IMR-90 (cell line): ENCODE results near the gene LLCFC1. TPM values are rescaled to one million over a fixed set of nuclear protein-coding genes. Genes with fewer than 3 reads are reported as not detected.

Experiments used
- ATAC-seq: fragments of 200-7000 bp; cut with Tn5 transposase; 2 replicates; pipeline ENCODE4 v1.9.1; 2020; ENCODE audit warnings: low read depth, mild to moderate bottlenecking, moderate library complexity
- BruUV-seq: library from RNA; stranded (reverse); fragments of 400-500 nt; replicated peaks from 2 replicates; lab custom pipeline; 2021; lab: Mats Ljungman, UMichigan
- CTCF ChIA-PET: fragments of 300-600 bp; formaldehyde crosslinking; extraction: SDS; loops from one replicate; lab custom pipeline; 2021; ENCODE audit warnings: antibody characterized with exemption; lab: Yijun Ruan, JAX
- POLR2A ChIA-PET: fragments of 300-600 bp; sonication (Branson Sonifier 250); formaldehyde crosslinking; loops from one replicate; lab custom pipeline; 2022; ENCODE audit warnings: antibody characterized with exemption; ENCODE audit not compliant: unreplicated experiment; lab: Charles Lee
- DNase-seq: peaks from one replicate; pipeline ENCODE4 v3.0.0; 2013
- H2AFZ ChIP-seq: replicated peaks from 2 replicates; pipeline ENCODE3; 2013; ENCODE audit warnings: low read length, mild to moderate bottlenecking; ENCODE audit not compliant: poor library complexity
- H2AK5ac ChIP-seq: 2 replicates; pipeline ENCODE4 v1.6.1; 2013; ENCODE audit warnings: low read depth, low read length, inconsistent platforms
- H2AK9ac ChIP-seq: replicated peaks from 2 replicates; pipeline ENCODE3; 2013; ENCODE audit warnings: mild to moderate bottlenecking, low read depth, low read length, moderate library complexity; ENCODE audit not compliant: poor library complexity
- H2BK120ac ChIP-seq: 2 replicates; pipeline ENCODE4 v1.6.1; 2013; ENCODE audit warnings: low read depth, low read length, inconsistent platforms
- H2BK15ac ChIP-seq: 3 replicates; pipeline ENCODE4 v1.6.1; 2013; ENCODE audit warnings: low read depth, low read length, inconsistent platforms
- H2BK20ac ChIP-seq: 2 replicates; pipeline ENCODE4 v1.6.1; 2013; ENCODE audit warnings: low read depth, mild to moderate bottlenecking, inconsistent platforms, low read length, moderate library complexity
- H2BK5ac ChIP-seq: 2 replicates; pipeline ENCODE4 v1.6.1; 2013; ENCODE audit warnings: mild to moderate bottlenecking, low read depth, low read length, inconsistent platforms; ENCODE audit not compliant: poor library complexity, severe bottlenecking
- H3K14ac ChIP-seq: replicated peaks from 2 replicates; pipeline ENCODE4 v1.6.1; 2013; ENCODE audit warnings: low read depth, low read length, inconsistent platforms
- H3K18ac ChIP-seq: 2 replicates; pipeline ENCODE4 v1.6.1; 2013; ENCODE audit warnings: low read depth, low read length, control low read depth
- H3K23ac ChIP-seq: 2 replicates; pipeline ENCODE4 v1.6.1; 2013; ENCODE audit warnings: low read depth, low read length, inconsistent platforms
- H3K27ac ChIP-seq: 2 replicates; pipeline ENCODE4 v1.5.1; 2013; ENCODE audit warnings: mild to moderate bottlenecking, control low read depth, low read length; ENCODE audit not compliant: insufficient read depth
- H3K27me3 ChIP-seq: 2 replicates; pipeline ENCODE4 v1.6.1; 2013; ENCODE audit warnings: low read length; ENCODE audit not compliant: control insufficient read depth, insufficient read depth
- H3K36me3 ChIP-seq: 2 replicates; pipeline ENCODE4 v1.6.1; 2013; ENCODE audit warnings: low read length, mixed read lengths; ENCODE audit not compliant: control insufficient read depth, insufficient read depth
- H3K4ac ChIP-seq: 2 replicates; pipeline ENCODE4 v1.6.1; 2013; ENCODE audit warnings: low read depth, low read length, inconsistent platforms
- H3K4me1 ChIP-seq: 2 replicates; pipeline ENCODE4 v1.6.1; 2013; ENCODE audit warnings: low read length, mixed read lengths; ENCODE audit not compliant: control insufficient read depth, insufficient read depth
- H3K4me2 ChIP-seq: 2 replicates; pipeline ENCODE4 v1.6.1; 2013; ENCODE audit warnings: low read depth, mild to moderate bottlenecking, control low read depth, low read length, moderate library complexity
- H3K4me3 ChIP-seq: 2 replicates; pipeline ENCODE4 v1.5.1; 2013; ENCODE audit warnings: low read depth, mild to moderate bottlenecking, control low read depth, low read length, moderate library complexity; ENCODE audit not compliant: insufficient read depth
- H3K56ac ChIP-seq: 2 replicates; pipeline ENCODE4 v1.6.1; 2013; ENCODE audit warnings: low read length, inconsistent platforms; ENCODE audit not compliant: insufficient read depth; ENCODE audit errors: extremely low read depth
- H3K79me1 ChIP-seq, 2 experiments: 2 replicates each; pipeline ENCODE4 v1.6.1; 2013; ENCODE audit warnings: low read length in 2 of 2, inconsistent platforms in 1 of 2, low read depth in 1 of 2
- H3K9ac ChIP-seq: 2 replicates; pipeline ENCODE4 v1.6.1; 2013; ENCODE audit warnings: low read depth, low read length, control low read depth
- H3K9me1 ChIP-seq: 2 replicates; pipeline ENCODE4 v1.6.1; 2013; ENCODE audit warnings: low read length, inconsistent platforms; ENCODE audit not compliant: insufficient read depth
- H3K9me3 ChIP-seq: 2 replicates; pipeline ENCODE4 v1.6.1; 2013; ENCODE audit warnings: low read length; ENCODE audit not compliant: control insufficient read depth, insufficient read depth
- H4K20me1 ChIP-seq: 2 replicates; pipeline ENCODE4 v1.6.1; 2013; ENCODE audit warnings: low read length, inconsistent platforms; ENCODE audit not compliant: insufficient read depth
- H4K5ac ChIP-seq: 2 replicates; pipeline ENCODE4 v1.6.1; 2013; ENCODE audit warnings: mild to moderate bottlenecking, low read depth, low read length, control low read depth
- H4K8ac ChIP-seq, 2 experiments: 2 replicates each; pipeline ENCODE4 v1.6.1; 2013; ENCODE audit warnings: low read depth in 2 of 2, low read length in 2 of 2, control low read depth in 1 of 2, inconsistent platforms in 1 of 2
- H4K91ac ChIP-seq: 2 replicates; pipeline ENCODE4 v1.6.1; 2013; ENCODE audit warnings: low read depth, low read length, inconsistent platforms; ENCODE audit not compliant: insufficient read depth
- ELK1 ChIP-seq: fragments of 150-350 bp; IDR thresholded peaks from 2 replicates; pipeline ENCODE4 v1.6.1; 2016; ENCODE audit warnings: low read depth, mild to moderate bottlenecking, low read length, moderate library complexity, borderline replicate concordance
- FOS ChIP-seq: fragments of 150-350 bp; IDR thresholded peaks from 2 replicates; pipeline ENCODE4 v1.6.1; 2016; ENCODE audit warnings: low read depth, low read length
- MAZ ChIP-seq: IDR thresholded peaks from 2 replicates; pipeline ENCODE4 v1.6.1; 2012; ENCODE audit warnings: low read depth, mild to moderate bottlenecking, low read length, improper control_type of control experiment, moderate library complexity, borderline replicate concordance
- MXI1 ChIP-seq: IDR thresholded peaks from 2 replicates; pipeline ENCODE4 v1.6.1; 2012; ENCODE audit warnings: low read depth, mild to moderate bottlenecking, low read length, moderate library complexity, borderline replicate concordance
- RAD21 ChIP-seq: IDR thresholded peaks from 2 replicates; pipeline ENCODE4 v1.6.1; 2012; ENCODE audit warnings: low read length, improper control_type of control experiment
- WGBS, 2 experiments: methylation state at CpG; one replicate each; pipeline versions ENCODE4 v1.1.5 to v1.1.7; 2013; ENCODE audit warnings: missing lambda C conversion rate in 2 of 2; ENCODE audit not compliant: insufficient read length in 1 of 2; ENCODE audit errors: extremely low coverage in 2 of 2; 5-methylcytosine and 5-hydroxymethylcytosine counted together
- dilution Hi-C: fragments of 300-500 bp; cut with HindIII; formaldehyde crosslinking; loops from one replicate; pipeline ENCODE4 v1.14.3; 2018; ENCODE audit warnings: low sequenced_read_pairs; ENCODE audit not compliant: unreplicated experiment
- in situ Hi-C: fragments of 300-500 bp; cut with MboI; formaldehyde crosslinking; loops from 3 replicates; pipeline ENCODE4 v1.14.3; 2019; ENCODE audit warnings: low sequenced_read_pairs, inconsistent platforms, mixed read lengths
- intact Hi-C: fragments of 100-400 bp; cut with micrococcal nuclease; formaldehyde crosslinking; loops from 2 replicates; pipeline ENCODE4 v1.10.0; 2022
- polyA plus RNA-seq, 3 experiments: library from polyadenylated mRNA; depleted of rRNA; stranded (reverse); fragments of >200 nt; gene quantifications; 2 replicates each; pipeline ENCODE4 v1.2.3, GENCODE V29; 2012; ENCODE audit warnings: low replicate concordance in 1 of 3
- total RNA-seq: library from RNA; depleted of rRNA; stranded (reverse); fragments of >200 nt; gene quantifications from 2 replicates; pipeline ENCODE4 v1.2.3, GENCODE V29; 2012

LLCFC1 gene
- total and polyA plus RNA-seq, 2 of the 4 experiments (the other 2 are of a cell fraction): not detected

- Histone ChIP-seq H3K27ac (no peak overlapping the region), H3K18ac (no peak overlapping the region), H3K4me1 (no peaks in the 10 kb centered on the region), H3K36me3 (no peaks in the 10 kb centered on the region), H3K14ac (no peak overlapping the region), H2BK120ac (no peak overlapping the region), H3K4me3 (no peak overlapping the region), H3K79me1 (no peaks in the 10 kb centered on the region), H3K4ac (no peak overlapping the region), H3K27me3 (no peaks in the 10 kb centered on the region), H4K91ac (no peak overlapping the region), H2BK5ac (no peak overlapping the region), H2BK15ac (no peak overlapping the region), H3K4me2 (no peak overlapping the region), H2AK5ac (no peak overlapping the region), H3K9me3 (peaks cover 14% of the 10 kb centered on the region; the same call in 1 of the 2 replicates), H2AK9ac (no peak overlapping the region), H4K20me1 (no peaks in the 10 kb centered on the region), H4K8ac (no peak overlapping the region), H4K5ac (no peak overlapping the region), H3K9me1 (no peaks in the 10 kb centered on the region), H3K23ac (no peak overlapping the region), H2AFZ (no peak overlapping the region), H3K9ac (no peak overlapping the region), H2BK20ac (no peak overlapping the region), H3K56ac (no peak overlapping the region)
- ChIA-PET POLR2A (no interaction called here), CTCF (no interaction called here)
- intact Hi-C loops (no loop called here), in situ Hi-C loops (no loop called here), dilution Hi-C loops (no loop called here)
- 11% methylated on average over 5 of the region's 10 CpGs; no CpG with 5 or more reads in 1 of the 2 experiments for WGBS, 2 experiments
- no peak for ATAC-seq
- BruUV-seq: no TSS peak
- TF ChIP-seq MAZ (no peak), FOS (no peak), ELK1 (no peak), MXI1 (no peak), RAD21 (no peak)
- DNase-seq: no peak
Measured at GRCh38 chr7:142940966-142941535, 1.8 kb downstream of the LLCFC1 start.
